OCI-LY1 (cell line): ENCODE measurements around the gene EBP.

ENCODE experiments used
- EZH2 ChIP-seq: fragments of 200-600 bp; sonication (generic), shearing (Covaris generic); IDR thresholded peaks from 2 replicates; pipeline ENCODE4 v1.8.0; 2017; ENCODE audit warnings: borderline replicate concordance, mixed run types, mild to moderate bottlenecking, antibody characterized with exemption, low read length, moderate library complexity, mixed read lengths
- TF ChIP-seq, protein P1 (sequence below): fragments of 200-600 bp; sonication (generic), shearing (Covaris generic); IDR thresholded peaks from 2 replicates; pipeline ENCODE4 v1.5.1; 2017; ENCODE audit warnings: mild to moderate bottlenecking, antibody characterized with exemption, low read length, moderate library complexity, mixed read lengths

DNA sequence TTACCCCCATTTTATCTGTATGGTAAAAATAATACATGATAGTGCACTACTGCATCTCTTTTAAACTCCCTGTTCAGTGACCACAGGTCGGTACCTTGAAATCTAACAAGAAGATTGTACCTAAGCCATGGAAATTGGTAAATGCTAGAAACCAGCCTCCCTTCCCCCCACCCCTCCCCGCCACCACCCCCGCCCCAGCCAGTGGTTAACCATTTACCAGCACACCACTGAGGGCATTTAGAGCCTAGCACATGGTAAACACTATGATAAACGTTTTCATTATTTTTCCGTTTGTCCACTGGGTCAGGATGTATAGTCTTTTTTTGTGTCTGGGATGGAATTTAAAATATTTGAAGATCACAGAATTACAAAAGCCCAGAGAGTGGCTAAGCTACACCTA is 46.3 kb upstream of the EBP start:
- TF ChIP-seq EZH2: no peak
- TF ChIP-seq, protein P1, sequence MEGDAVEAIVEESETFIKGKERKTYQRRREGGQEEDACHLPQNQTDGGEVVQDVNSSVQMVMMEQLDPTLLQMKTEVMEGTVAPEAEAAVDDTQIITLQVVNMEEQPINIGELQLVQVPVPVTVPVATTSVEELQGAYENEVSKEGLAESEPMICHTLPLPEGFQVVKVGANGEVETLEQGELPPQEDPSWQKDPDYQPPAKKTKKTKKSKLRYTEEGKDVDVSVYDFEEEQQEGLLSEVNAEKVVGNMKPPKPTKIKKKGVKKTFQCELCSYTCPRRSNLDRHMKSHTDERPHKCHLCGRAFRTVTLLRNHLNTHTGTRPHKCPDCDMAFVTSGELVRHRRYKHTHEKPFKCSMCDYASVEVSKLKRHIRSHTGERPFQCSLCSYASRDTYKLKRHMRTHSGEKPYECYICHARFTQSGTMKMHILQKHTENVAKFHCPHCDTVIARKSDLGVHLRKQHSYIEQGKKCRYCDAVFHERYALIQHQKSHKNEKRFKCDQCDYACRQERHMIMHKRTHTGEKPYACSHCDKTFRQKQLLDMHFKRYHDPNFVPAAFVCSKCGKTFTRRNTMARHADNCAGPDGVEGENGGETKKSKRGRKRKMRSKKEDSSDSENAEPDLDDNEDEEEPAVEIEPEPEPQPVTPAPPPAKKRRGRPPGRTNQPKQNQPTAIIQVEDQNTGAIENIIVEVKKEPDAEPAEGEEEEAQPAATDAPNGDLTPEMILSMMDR: no peak
